ENCODE results near the gene CACNB4. TPM values are rescaled to one million over a fixed set of nuclear protein-coding genes. Genes with fewer than 3 reads are reported as not detected.
"Not testable (repeated sequence)": the region's sequence is repeated elsewhere in the genome, so short reads cannot be mapped to it uniquely, and the experiment has no call there.

The CACNB4 gene
- total RNA-seq, 4 donors from 2014 or later, result 3.5 to 4.8 (median 4.3) TPM

- Histone ChIP-seq H3K27ac (no peak overlapping the region), H3K9me3 (no peaks in the 10 kb centered on the region), H3K4me1 (peaks cover 0 to 13% (median 0%) of the 10 kb centered on the region in 4 donors), H3K36me3 (no peaks in the 10 kb centered on the region), H3K4me3 (no peak overlapping the region), H3K27me3 (no peaks in the 10 kb centered on the region)
- TF ChIP-seq POLR2A (IDR thresholded peaks at IDR 0.05), result no peak
- peak in 1 of 2 donors; percentile 42 for TF ChIP-seq EP300 (IDR thresholded peaks at IDR 0.05)
- TF ChIP-seq CTCF (IDR thresholded peaks at IDR 0.05), result no peak
- no peak for DNase-seq (ENCODE audit: low spot score in 2 of 2)
- 70 to 74% methylated on average over 2 of the region's 2 CpGs for WGBS, 2 donors
Observed at GRCh38 chr2:151918308-151918707, 180.5 kb downstream of the CACNB4 start.

- TF ChIP-seq POLR2A (IDR thresholded peaks at IDR 0.05), result no peak
- no peak for TF ChIP-seq EP300 (IDR thresholded peaks at IDR 0.05)
- TF ChIP-seq CTCF (IDR thresholded peaks at IDR 0.05), result no peak
- H3K27ac ChIP-seq, result no peak overlapping the region
- WGBS, 2 donors, result 77 to 81% methylated on average over 5 of the region's 5 CpGs
Observed at GRCh38 chr2:151916632-151917031, 182.2 kb downstream of the CACNB4 start.

GRCh38 chr2:151915629-151916025, 183.2 kb downstream of the CACNB4 start:
- WGBS, 2 donors, result 87 to 89% methylated on average over 7 of the region's 7 CpGs

More at GRCh38 chr2:151916632-151917031, 182.2 kb downstream of the CACNB4 start:
- Histone ChIP-seq H3K36me3 (no peaks in the 10 kb centered on the region), H3K4me3 (no peak overlapping the region), H3K4me1 (peaks cover 0 to 3% (median 0%) of the 10 kb centered on the region in 4 donors), H3K27me3 (no peaks in the 10 kb centered on the region), H3K9me3 (no peaks in the 10 kb centered on the region)
- DNase-seq (ENCODE audit: low spot score in 2 of 2), result no peak

GRCh38 chr2:151914989-151915628, 183.7 kb downstream of the CACNB4 start:
- 86 to 93% methylated on average over 10 to 11 of the region's 12 CpGs for WGBS, 2 donors
- no peak for DNase-seq (ENCODE audit: low spot score in 2 of 2)
- Histone ChIP-seq H3K9me3 (no peaks in the 10 kb centered on the region), H3K36me3 (no peaks in the 10 kb centered on the region), H3K4me1 (peaks cover 0 to 3% (median 0%) of the 10 kb centered on the region in 4 donors), H3K4me3 (no peak overlapping the region), H3K27ac (no peak overlapping the region), H3K27me3 (no peaks in the 10 kb centered on the region)
- TF ChIP-seq EP300 (IDR thresholded peaks at IDR 0.05), result no peak
- TF ChIP-seq CTCF (IDR thresholded peaks at IDR 0.05), result no peak
- TF ChIP-seq POLR2A (IDR thresholded peaks at IDR 0.05), result no peak

More at GRCh38 chr2:151915629-151916025, 183.2 kb downstream of the CACNB4 start:
- H3K36me3 ChIP-seq; H3K27ac ChIP-seq; H3K27me3 ChIP-seq; H3K4me3 ChIP-seq; H3K9me3 ChIP-seq; H3K4me1 ChIP-seq; DNase-seq (ENCODE audit: low spot score in 2 of 2): not testable (repeated sequence)

GRCh38 chr2:151908204-151908882, 190.5 kb downstream of the CACNB4 start:
- WGBS, 2 donors, result 88 to 89% methylated on average over 2 of the region's 2 CpGs
- no peak overlapping the region for H3K27ac ChIP-seq
- H3K36me3 ChIP-seq, result no peaks in the 10 kb centered on the region
- H3K4me1 ChIP-seq, result peaks cover 0 to 7% (median 0%) of the 10 kb centered on the region in 4 donors
- no peaks in the 10 kb centered on the region for H3K9me3 ChIP-seq
- no peak overlapping the region for H3K4me3 ChIP-seq
- TF ChIP-seq CTCF (IDR thresholded peaks at IDR 0.05), result no peak
- DNase-seq (ENCODE audit: low spot score in 2 of 2), result no peak
- H3K27me3 ChIP-seq, result no peaks in the 10 kb centered on the region

All from tibial nerve (tissue), 4 donors.